ENCODE results near the gene CLRN2.

GRCh38 chr4:17546678-17547077 lies 31.7 kb downstream of the CLRN2 start:
- no peak for TF ChIP-seq CTCF (conservative IDR thresholded peaks at IDR 0.05; ENCODE audit: low read depth, low read length)
- TF ChIP-seq POLR2A (IDR thresholded peaks at IDR 0.05; ENCODE audit: low read depth, low read length) = no peak
- TF ChIP-seq NFE2L2 (IDR thresholded peaks at IDR 0.05; ENCODE audit: low read depth, low read length) = no peak
- TF ChIP-seq, protein P1, sequence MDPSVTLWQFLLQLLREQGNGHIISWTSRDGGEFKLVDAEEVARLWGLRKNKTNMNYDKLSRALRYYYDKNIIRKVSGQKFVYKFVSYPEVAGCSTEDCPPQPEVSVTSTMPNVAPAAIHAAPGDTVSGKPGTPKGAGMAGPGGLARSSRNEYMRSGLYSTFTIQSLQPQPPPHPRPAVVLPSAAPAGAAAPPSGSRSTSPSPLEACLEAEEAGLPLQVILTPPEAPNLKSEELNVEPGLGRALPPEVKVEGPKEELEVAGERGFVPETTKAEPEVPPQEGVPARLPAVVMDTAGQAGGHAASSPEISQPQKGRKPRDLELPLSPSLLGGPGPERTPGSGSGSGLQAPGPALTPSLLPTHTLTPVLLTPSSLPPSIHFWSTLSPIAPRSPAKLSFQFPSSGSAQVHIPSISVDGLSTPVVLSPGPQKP (IDR thresholded peaks at IDR 0.05; ENCODE audit: borderline replicate concordance, low read depth, low read length) = no peak
- TF ChIP-seq CEBPB (IDR thresholded peaks at IDR 0.05; ENCODE audit: low read depth, low read length) = no peak
- no peak for TF ChIP-seq RCOR1 (IDR thresholded peaks at IDR 0.05; ENCODE audit: insufficient replicate concordance, low read length)
- TF ChIP-seq SMC3 (IDR thresholded peaks at IDR 0.05; ENCODE audit: low read depth, low read length) = no peak
- no peak for TF ChIP-seq MAZ (IDR thresholded peaks at IDR 0.05; ENCODE audit: borderline replicate concordance, low read depth, low read length)
- TF ChIP-seq MXI1 (IDR thresholded peaks at IDR 0.05; ENCODE audit: borderline replicate concordance, low read depth, low read length) = no peak
- TF ChIP-seq RAD21 (IDR thresholded peaks at IDR 0.05; ENCODE audit: low read length) = no peak
- TF ChIP-seq USF2 (IDR thresholded peaks at IDR 0.05; ENCODE audit: low read depth, low read length) = no peak
